Measurements from ENCODE around the gene SRP72.

DNA sequence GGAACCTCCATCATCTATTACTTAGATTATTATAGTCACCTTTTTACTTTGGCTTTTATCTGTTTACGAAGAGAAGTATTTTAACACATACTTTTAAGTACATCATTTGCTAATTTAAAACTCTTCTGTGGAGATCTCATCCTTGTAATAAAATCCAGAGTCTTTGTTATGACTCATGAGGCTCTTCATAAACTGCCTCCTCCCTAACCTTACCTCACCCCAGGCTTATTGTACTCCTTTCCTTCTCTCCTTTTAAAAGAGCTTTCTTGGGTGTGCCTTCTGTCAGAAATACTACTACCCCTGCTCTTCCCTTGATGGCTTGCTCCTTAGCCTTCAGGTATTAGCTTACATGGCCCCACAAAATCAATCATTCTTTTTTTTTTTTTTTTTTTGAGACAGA lies 44.7 kb downstream of the SRP72 start:
- TF ChIP-seq, protein P1, sequence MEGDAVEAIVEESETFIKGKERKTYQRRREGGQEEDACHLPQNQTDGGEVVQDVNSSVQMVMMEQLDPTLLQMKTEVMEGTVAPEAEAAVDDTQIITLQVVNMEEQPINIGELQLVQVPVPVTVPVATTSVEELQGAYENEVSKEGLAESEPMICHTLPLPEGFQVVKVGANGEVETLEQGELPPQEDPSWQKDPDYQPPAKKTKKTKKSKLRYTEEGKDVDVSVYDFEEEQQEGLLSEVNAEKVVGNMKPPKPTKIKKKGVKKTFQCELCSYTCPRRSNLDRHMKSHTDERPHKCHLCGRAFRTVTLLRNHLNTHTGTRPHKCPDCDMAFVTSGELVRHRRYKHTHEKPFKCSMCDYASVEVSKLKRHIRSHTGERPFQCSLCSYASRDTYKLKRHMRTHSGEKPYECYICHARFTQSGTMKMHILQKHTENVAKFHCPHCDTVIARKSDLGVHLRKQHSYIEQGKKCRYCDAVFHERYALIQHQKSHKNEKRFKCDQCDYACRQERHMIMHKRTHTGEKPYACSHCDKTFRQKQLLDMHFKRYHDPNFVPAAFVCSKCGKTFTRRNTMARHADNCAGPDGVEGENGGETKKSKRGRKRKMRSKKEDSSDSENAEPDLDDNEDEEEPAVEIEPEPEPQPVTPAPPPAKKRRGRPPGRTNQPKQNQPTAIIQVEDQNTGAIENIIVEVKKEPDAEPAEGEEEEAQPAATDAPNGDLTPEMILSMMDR (conservative IDR thresholded peaks at IDR 0.05; ENCODE audit: low read depth, low read length), result no peak
- TF ChIP-seq POLR2A (IDR thresholded peaks at IDR 0.05; ENCODE audit: low read depth, low read length) (no peak), RAD21 (IDR thresholded peaks at IDR 0.05; ENCODE audit: low read length) (no peak), MAZ (IDR thresholded peaks at IDR 0.05; ENCODE audit: borderline replicate concordance, low read depth, low read length) (no peak), RCOR1 (IDR thresholded peaks at IDR 0.05; ENCODE audit: insufficient replicate concordance, low read length) (no peak), CHD1 (IDR thresholded peaks at IDR 0.05; ENCODE audit: low read depth, low read length) (no peak), FOS (IDR thresholded peaks at IDR 0.05; ENCODE audit: low read depth, low read length) (no peak), CEBPB (IDR thresholded peaks at IDR 0.05; ENCODE audit: low read depth, low read length) (no peak), NFE2L2 (IDR thresholded peaks at IDR 0.05; ENCODE audit: low read depth, low read length) (no peak), RFX5 (IDR thresholded peaks at IDR 0.05; ENCODE audit: low read depth, low read length) (no peak)
- TF ChIP-seq, protein P2, sequence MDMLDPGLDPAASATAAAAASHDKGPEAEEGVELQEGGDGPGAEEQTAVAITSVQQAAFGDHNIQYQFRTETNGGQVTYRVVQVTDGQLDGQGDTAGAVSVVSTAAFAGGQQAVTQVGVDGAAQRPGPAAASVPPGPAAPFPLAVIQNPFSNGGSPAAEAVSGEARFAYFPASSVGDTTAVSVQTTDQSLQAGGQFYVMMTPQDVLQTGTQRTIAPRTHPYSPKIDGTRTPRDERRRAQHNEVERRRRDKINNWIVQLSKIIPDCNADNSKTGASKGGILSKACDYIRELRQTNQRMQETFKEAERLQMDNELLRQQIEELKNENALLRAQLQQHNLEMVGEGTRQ (IDR thresholded peaks at IDR 0.05; ENCODE audit: low read depth, low read length), result no peak

Data from IMR-90 (cell line).